B cell (primary cell): ENCODE data around the gene CAMTA1. TPM values are rescaled to one million over a fixed set of nuclear protein-coding genes. Genes with fewer than 3 reads are reported as not detected.

ENCODE experiments used
- ATAC-seq: fragments of 200-7000 bp; cut with Tn5 transposase; one replicate; pipeline ENCODE4 v1.10.0; 2021; ENCODE audit warnings: low read depth, mild to moderate bottlenecking, moderate number of reproducible peaks, moderate library complexity
- CTCF ChIA-PET: fragments of 350-600 bp; sonication (Branson Sonifier 250); formaldehyde crosslinking; loops from one replicate; lab custom pipeline; 2021; ENCODE audit warnings: antibody characterized with exemption, inconsistent platforms; lab: Charles Lee
- POLR2A ChIA-PET: fragments of 350-600 bp; sonication (Branson Sonifier 250); formaldehyde crosslinking; loops from one replicate; lab custom pipeline; 2021; ENCODE audit warnings: antibody characterized with exemption; lab: Charles Lee
- DNase-seq: peaks from one replicate; pipeline ENCODE4 v3.0.0; 2013
- H2AFZ ChIP-seq: 2 replicates; pipeline ENCODE4 v1.6.1; 2012; ENCODE audit warnings: mild to moderate bottlenecking, low read depth, low read length; ENCODE audit not compliant: insufficient read depth, poor library complexity, severe bottlenecking
- H3K27ac ChIP-seq, 2 donors: 1 replicate in 1 of 2; 2 replicates in 1 of 2; pipeline ENCODE4 v1.5.1; 2012 to 2013; ENCODE audit warnings: low read length in 2 of 2, mild to moderate bottlenecking in 2 of 2, moderate library complexity in 1 of 2
- H3K27me3 ChIP-seq, 4 experiments: fragments of 200-600 bp in 1 of 4; sonication (generic) in 1 of 4; replicated peaks in 1 of 4; 1 replicate in 2 of 4; 2 replicates in 2 of 4; pipeline versions ENCODE4 v1.6.1 to v1.7.0; 2013 to 2016; ENCODE audit warnings: low read length in 3 of 4, mild to moderate bottlenecking in 2 of 4, mixed read lengths in 1 of 4, moderate library complexity in 1 of 4; ENCODE audit not compliant: insufficient read depth in 4 of 4, control insufficient read depth in 3 of 4; ENCODE audit errors: control extremely low read depth in 1 of 4
- H3K36me3 ChIP-seq, 2 experiments: replicated peaks in 1 of 2; 1 replicate in 1 of 2; 2 replicates in 1 of 2; pipeline versions ENCODE4 v1.6.1 to v1.7.1; 2013; ENCODE audit warnings: low read length in 1 of 2; ENCODE audit not compliant: insufficient read depth in 2 of 2, control insufficient read depth in 1 of 2; ENCODE audit errors: control extremely low read depth in 1 of 2, extremely low read depth in 1 of 2
- H3K4me1 ChIP-seq, 2 donors: fragments of 200-600 bp in 1 of 2; sonication (generic) in 1 of 2; 1 replicate in 1 of 2; 2 replicates in 1 of 2; pipeline versions ENCODE4 v1.5.1 to v1.6.1; 2013 to 2017; ENCODE audit warnings: low read length in 2 of 2; ENCODE audit not compliant: control insufficient read depth in 2 of 2, insufficient read depth in 2 of 2
- H3K4me2 ChIP-seq: replicated peaks from 2 replicates; pipeline ENCODE3; 2012; ENCODE audit warnings: mild to moderate bottlenecking, low read depth, low read length; ENCODE audit not compliant: poor library complexity, severe bottlenecking
- H3K4me3 ChIP-seq, 5 experiments: fragments of 200-600 bp in 1 of 5; sonication (generic) in 1 of 5; 1 replicate in 3 of 5; 2 replicates in 2 of 5; pipeline versions ENCODE4 v1.5.1 to v1.7.0; 2011 to 2016; ENCODE audit warnings: low read length in 4 of 5, mild to moderate bottlenecking in 4 of 5, low read depth in 2 of 5, control low read depth in 1 of 5, moderate library complexity in 1 of 5; ENCODE audit not compliant: insufficient read depth in 1 of 5; ENCODE audit errors: control extremely low read depth in 1 of 5, extremely low read depth in 1 of 5
- H3K79me2 ChIP-seq: fragments of 200-600 bp; sonication (generic); one replicate; pipeline ENCODE4 v1.6.0; 2016; ENCODE audit warnings: low read length; ENCODE audit not compliant: control insufficient read depth, insufficient read depth
- H3K9ac ChIP-seq: fragments of 200-600 bp; sonication (generic); 2 replicates; pipeline ENCODE4 v1.6.1; 2017; ENCODE audit warnings: mild to moderate bottlenecking, low read length, moderate library complexity
- H3K9me3 ChIP-seq, 3 donors: one replicate each; pipeline versions ENCODE4 v1.6.1 to v1.7.1; 2013; ENCODE audit warnings: low read length in 2 of 3; ENCODE audit not compliant: control insufficient read depth in 2 of 3, insufficient read depth in 1 of 3; ENCODE audit errors: control extremely low read depth in 1 of 3
- H4K20me1 ChIP-seq: 2 replicates; pipeline ENCODE4 v1.6.0; 2012; ENCODE audit warnings: mild to moderate bottlenecking, low read length; ENCODE audit not compliant: insufficient read depth, control insufficient read depth, poor library complexity, severe bottlenecking
- H3K27ac Mint-ChIP-seq: one replicate; pipeline ENCODE4 v1.8.0; 2021; ENCODE audit warnings: mixed read lengths
- H3K27me3 Mint-ChIP-seq: one replicate; pipeline ENCODE4 v1.8.0; 2021; ENCODE audit warnings: mixed read lengths
- H3K4me1 Mint-ChIP-seq: one replicate; pipeline ENCODE4 v1.8.0; 2021; ENCODE audit warnings: mixed read lengths
- H3K4me3 Mint-ChIP-seq: one replicate; pipeline ENCODE4 v1.8.0; 2021; ENCODE audit warnings: mixed read lengths
- H3K9me3 Mint-ChIP-seq: one replicate; pipeline ENCODE4 v1.8.0; 2022; ENCODE audit warnings: mixed read lengths; ENCODE audit not compliant: insufficient read depth
- EZH2 ChIP-seq: IDR thresholded peaks from 2 replicates; pipeline ENCODE4 v1.6.1; 2012; ENCODE audit warnings: borderline replicate concordance, low read depth, mild to moderate bottlenecking, moderate library complexity, low read length; ENCODE audit not compliant: insufficient read depth, poor library complexity, severe bottlenecking
- WGBS: methylation state at CpG from one replicate; pipeline ENCODE4 v1.1.5; 2013; ENCODE audit warnings: missing lambda C conversion rate; ENCODE audit not compliant: insufficient coverage; 5-methylcytosine and 5-hydroxymethylcytosine counted together
- intact Hi-C: fragments of 100-400 bp; cut with micrococcal nuclease; formaldehyde crosslinking; loops from one replicate; pipeline ENCODE4 v1.10.0; 2022
- polyA plus RNA-seq: library from polyadenylated mRNA; depleted of rRNA; stranded (reverse); fragments of >200 nt; gene quantifications from 2 replicates; pipeline ENCODE4 v1.2.3, GENCODE V29; 2012
- total RNA-seq, 2 donors: library from RNA; stranded (reverse); fragments of 120-200 nt in 1 of 2; gene quantifications; 1 replicate in 1 of 2; 2 replicates in 1 of 2; pipeline versions ENCODE4 v1.2.3 to v1.2.4, GENCODE V29; 2013 to 2022
- TF ChIP-seq, protein P1 (sequence below): fragments of 200-600 bp; IDR thresholded peaks from one replicate; pipeline ENCODE4 v1.8.0; 2022; ENCODE audit warnings: antibody characterized with exemption, mild to moderate bottlenecking

Gene CAMTA1
- total and polyA plus RNA-seq, 2 donors (not counting 1 experiment from before 2014, with no cell fraction given) = 42.2 to 45.7 TPM

DNA sequence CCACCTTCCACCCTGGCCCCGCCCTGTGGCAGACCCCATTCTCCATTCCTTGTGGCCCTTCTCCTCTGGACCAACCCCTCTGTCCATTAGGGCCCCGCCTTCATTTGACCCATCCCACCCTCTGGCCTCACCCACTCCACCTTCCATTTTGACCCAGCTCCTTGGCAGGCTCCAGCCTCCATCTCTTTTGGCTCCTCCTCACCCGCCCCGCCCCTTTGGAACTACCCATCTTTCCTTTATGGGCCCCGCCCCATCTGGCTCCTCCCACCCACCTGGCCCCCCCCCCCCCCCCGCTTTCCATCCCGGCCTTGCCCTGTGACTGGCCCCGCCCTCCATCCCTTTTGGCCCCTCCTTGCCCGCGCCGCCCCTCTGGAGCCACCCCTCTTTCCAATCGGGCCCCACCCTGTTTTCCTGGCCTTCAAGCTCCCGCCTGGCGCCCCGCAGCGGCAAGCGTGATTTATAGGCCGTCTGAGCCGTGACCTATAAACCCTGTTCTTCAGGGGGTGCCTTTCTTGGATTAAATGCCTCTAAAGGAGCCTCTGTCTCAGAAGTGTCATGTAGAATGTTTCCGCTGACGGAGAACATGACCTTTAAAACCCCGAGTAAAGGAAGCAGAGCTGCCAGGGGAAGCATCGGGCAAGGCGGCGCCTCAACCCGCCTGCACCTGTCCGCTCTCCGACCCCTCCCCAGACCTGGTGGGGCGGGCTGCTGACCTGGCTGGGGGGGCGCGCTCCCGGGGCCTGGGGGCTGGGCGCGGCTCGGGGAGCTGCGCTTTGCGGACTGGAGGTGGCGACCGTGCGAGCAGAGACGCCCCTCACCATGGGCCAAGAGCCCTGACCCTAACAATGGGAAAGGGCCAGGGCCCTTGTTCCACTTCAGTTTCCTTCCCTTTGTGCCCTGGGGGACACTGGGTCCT lies 178.0 kb downstream of the CAMTA1 start:
- TF ChIP-seq, protein P1, sequence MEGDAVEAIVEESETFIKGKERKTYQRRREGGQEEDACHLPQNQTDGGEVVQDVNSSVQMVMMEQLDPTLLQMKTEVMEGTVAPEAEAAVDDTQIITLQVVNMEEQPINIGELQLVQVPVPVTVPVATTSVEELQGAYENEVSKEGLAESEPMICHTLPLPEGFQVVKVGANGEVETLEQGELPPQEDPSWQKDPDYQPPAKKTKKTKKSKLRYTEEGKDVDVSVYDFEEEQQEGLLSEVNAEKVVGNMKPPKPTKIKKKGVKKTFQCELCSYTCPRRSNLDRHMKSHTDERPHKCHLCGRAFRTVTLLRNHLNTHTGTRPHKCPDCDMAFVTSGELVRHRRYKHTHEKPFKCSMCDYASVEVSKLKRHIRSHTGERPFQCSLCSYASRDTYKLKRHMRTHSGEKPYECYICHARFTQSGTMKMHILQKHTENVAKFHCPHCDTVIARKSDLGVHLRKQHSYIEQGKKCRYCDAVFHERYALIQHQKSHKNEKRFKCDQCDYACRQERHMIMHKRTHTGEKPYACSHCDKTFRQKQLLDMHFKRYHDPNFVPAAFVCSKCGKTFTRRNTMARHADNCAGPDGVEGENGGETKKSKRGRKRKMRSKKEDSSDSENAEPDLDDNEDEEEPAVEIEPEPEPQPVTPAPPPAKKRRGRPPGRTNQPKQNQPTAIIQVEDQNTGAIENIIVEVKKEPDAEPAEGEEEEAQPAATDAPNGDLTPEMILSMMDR = no peak
- TF ChIP-seq EZH2 = no peak
- peaks cover 12% of the 10 kb centered on the region for H3K4me1 Mint-ChIP-seq
- Histone ChIP-seq H3K36me3 (no peaks in the 10 kb centered on the region), H4K20me1 (no peaks in the 10 kb centered on the region), H3K4me1 (peaks cover 14 to 18% of the 10 kb centered on the region in 2 donors), H2AFZ (peak overlapping the region; percentile 38), H3K4me2 (peak overlapping the region; percentile 49), H3K4me3 (peak overlapping the region in 1 of 5 experiments; percentile 0), H3K9ac (no peak overlapping the region), H3K27ac (no peak overlapping the region), H3K9me3 (peaks cover 0 to 13% (median 0%) of the 10 kb centered on the region in 3 donors), H3K27me3 (peaks cover 0 to 41% (median 11%) of the 10 kb centered on the region in 4 experiments), H3K79me2 (no peaks in the 10 kb centered on the region)
- POLR2A ChIA-PET = interaction anchor here (0.7 kb wide), 1 partner anchor 396 kb away, joined by 7 read pairs; no protein-coding TSS in a partner anchor
- no peaks in the 10 kb centered on the region for H3K9me3 Mint-ChIP-seq
- intact Hi-C loops = no loop called here
- H3K4me3 Mint-ChIP-seq = peak overlapping the region; percentile 78
- WGBS = 7% methylated on average over 34 of the region's 41 CpGs
- ATAC-seq = peak; percentile 59
- peak overlapping the region; percentile 73 for H3K27ac Mint-ChIP-seq
- DNase-seq = peak; percentile 24
- H3K27me3 Mint-ChIP-seq = peaks cover 67% of the 10 kb centered on the region
- CTCF ChIA-PET = interaction anchor here (1.7 kb wide), 1 partner anchor 243 kb away, joined by 5 read pairs; no protein-coding TSS in a partner anchor

DNA sequence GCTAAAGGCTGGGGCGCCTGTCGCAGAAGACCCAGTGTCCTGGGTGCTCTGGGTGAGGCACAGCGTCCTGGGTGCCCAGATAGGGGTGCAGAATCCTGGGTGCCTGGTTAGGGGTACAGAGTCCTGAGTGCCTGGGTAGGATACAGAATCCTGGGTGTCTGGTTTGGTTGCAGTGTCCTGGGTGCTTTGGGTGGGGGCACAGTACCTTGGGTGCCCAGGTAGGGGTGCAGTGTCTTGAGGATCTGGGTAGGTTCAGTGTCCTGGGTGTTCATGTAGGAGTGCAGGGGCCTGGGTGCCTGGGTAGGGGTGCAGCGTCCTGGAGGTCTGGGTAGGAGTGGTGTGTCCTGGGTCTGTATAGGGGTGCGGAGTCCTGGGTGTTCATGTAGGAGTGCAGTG lies 178.7 kb downstream of the CAMTA1 start:
- no peaks in the 10 kb centered on the region for H3K36me3 ChIP-seq
- ChIA-PET CTCF (interaction anchor here (1.7 kb wide), 1 partner anchor 244 kb away, joined by 5 read pairs; no protein-coding TSS in a partner anchor), POLR2A (no interaction called here)
- H3K9me3 Mint-ChIP-seq = no peaks in the 10 kb centered on the region
- H3K9ac ChIP-seq = no peak overlapping the region
- no peak overlapping the region for H3K27ac Mint-ChIP-seq
- no peak overlapping the region for H3K4me3 ChIP-seq
- intact Hi-C loops = no loop called here
- peaks cover 14 to 18% of the 10 kb centered on the region in 2 donors for H3K4me1 ChIP-seq
- H3K27ac ChIP-seq = no peak overlapping the region
- H3K9me3 ChIP-seq = peaks cover 0 to 16% (median 0%) of the 10 kb centered on the region in 3 donors
- peak overlapping the region; percentile 57 for H3K4me3 Mint-ChIP-seq
- no peaks in the 10 kb centered on the region for H4K20me1 ChIP-seq
- peaks cover 12% of the 10 kb centered on the region for H3K4me1 Mint-ChIP-seq
- WGBS = 89% methylated on average over 5 of the region's 5 CpGs
- peak overlapping the region; percentile 49 for H3K4me2 ChIP-seq
- H2AFZ ChIP-seq = no peak overlapping the region
- no peaks in the 10 kb centered on the region for H3K79me2 ChIP-seq
- peaks cover 0 to 47% (median 11%) of the 10 kb centered on the region in 4 experiments for H3K27me3 ChIP-seq
- TF ChIP-seq, protein P1 = no peak
- TF ChIP-seq EZH2 = no peak
- no peak for DNase-seq
- H3K27me3 Mint-ChIP-seq = peaks cover 73% of the 10 kb centered on the region
- ATAC-seq = no peak
